Mammary epithelial cell (primary cell): ENCODE data around the gene TMEM175.

Experiments
- CTCF ChIP-seq, 2 donors: IDR thresholded peaks in 1 of 2; conservative IDR thresholded peaks in 1 of 2; 2 replicates each; pipeline ENCODE4 v1.5.1; 2011 to 2012; ENCODE audit warnings: inconsistent platforms in 2 of 2, low read length in 2 of 2, mild to moderate bottlenecking in 2 of 2, control low read depth in 1 of 2, low read depth in 1 of 2; ENCODE audit not compliant: insufficient read depth in 1 of 2; ENCODE audit errors: extremely low read depth in 1 of 2
- EZH2 ChIP-seq: IDR thresholded peaks from 2 replicates; pipeline ENCODE4 v1.6.1; 2012; ENCODE audit warnings: low read length, inconsistent platforms, borderline replicate concordance

DNA sequence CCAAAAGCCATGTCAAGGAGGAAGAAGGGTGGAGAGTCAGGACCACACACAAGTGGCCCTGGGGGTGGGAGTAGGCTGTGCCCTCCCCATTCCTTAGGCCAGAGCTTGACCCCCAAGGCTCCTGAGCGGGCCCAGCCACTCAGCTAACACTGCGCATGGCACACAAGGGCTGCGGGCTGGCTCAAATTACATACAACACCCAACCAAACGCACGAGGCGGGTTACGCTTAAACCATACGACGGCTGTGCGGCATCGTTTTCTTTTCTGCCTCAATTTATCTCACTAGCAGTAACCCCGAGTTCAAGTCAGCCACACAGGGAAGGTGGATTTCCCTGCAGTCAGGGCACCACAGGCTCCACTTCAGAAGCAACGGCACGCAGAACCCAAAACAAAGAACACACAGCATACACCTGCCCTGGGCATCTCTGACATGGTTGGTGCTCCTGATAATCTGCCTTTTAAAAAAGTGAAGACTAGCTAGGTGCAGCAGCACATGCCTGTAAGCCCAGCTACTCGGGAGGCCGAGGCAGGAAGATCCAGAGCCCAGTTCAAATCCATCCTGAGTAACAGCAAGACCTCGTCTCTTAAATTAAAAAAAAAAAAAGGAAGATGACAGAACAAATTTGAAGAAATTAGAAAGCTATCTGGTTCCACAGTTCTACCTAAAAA is 3.0 kb upstream of the TMEM175 start:
- TF ChIP-seq CTCF (conservative IDR thresholded peaks at IDR 0.05 in 1 of 2, IDR thresholded peaks at IDR 0.05 in 1 of 2; ENCODE audit: extremely low read depth in 1 of 2, insufficient read depth in 1 of 2, low read depth in 1 of 2, low read length in 2 of 2) (no peak), EZH2 (no peak)
